ENCODE measurements around the gene CCDC201.

Gene CCDC201

DNA sequence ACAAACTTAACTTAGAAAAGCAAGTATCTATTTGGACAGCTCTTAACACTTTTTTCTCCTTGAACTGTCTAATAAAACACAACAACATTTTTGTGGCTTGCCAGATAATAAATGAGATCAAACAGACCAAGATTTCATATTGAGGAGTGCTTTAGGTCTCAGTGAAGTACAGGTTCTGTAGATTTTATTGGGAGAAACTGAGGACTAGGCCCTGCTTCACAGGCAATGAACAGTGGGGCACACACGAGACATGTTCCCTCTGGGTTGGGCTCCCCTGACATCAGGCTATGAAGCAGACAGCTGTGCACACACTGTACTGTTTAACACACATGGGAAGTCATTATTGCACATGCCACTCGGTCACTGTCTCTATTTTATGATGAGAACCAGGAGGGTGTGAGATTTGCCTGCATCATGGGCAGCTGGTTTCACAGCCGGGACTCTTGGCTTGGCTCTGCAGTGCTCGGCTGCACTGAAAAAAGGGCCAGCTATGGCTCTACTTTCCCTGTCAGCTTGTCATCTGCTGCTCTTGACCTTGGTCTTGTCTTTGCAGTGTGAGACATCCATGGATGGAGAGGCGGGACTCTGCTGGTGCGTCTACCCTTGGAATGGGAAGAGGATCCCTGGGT is 19.6 kb upstream of the CCDC201 start:
- DNase-seq: no peak

DNA sequence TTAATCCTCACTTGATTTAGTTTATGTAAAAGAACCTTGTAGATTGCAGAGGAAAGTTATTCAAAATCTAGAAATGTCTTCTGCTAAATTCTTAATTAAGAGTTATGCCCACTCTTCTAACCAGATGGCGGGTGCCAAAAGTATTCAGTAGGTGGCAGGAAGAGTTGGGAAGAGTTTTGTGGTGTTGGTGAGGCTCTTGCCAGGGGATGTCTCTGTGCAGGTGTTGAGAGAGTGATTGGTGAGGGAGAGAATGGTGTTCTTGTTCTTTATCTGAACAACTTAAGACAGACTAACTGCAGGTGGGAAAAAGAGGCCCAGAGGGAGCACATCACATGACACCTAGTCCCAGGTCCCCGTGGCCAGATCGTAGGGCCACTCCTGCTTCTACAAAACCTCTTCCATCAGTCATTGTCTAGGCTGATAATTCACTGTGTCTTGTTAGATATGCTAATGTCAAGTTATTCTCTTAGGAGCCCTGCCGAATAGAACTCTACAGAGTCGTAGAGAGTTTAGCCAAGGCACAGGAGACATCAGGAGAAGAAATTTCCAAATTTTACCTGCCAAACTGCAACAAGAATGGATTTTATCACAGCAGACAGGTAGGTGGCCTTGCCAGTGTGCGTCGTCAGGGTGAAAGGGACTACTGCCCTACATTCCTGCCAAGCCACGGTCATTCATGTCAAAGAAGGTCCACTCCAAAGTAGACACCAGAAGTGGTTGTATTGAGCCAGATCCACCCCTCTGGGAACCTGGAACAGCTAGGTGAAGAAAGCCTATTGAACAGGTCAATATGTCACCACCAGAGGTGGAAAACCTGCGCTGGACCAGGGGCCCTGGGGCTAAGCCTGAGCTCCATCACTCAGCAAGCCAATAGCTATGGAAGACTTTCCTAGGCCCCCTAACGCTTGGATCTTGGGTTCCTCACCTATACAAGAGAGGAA is 18.9 kb upstream of the CCDC201 start:
- DNase-seq: no peak

DNA sequence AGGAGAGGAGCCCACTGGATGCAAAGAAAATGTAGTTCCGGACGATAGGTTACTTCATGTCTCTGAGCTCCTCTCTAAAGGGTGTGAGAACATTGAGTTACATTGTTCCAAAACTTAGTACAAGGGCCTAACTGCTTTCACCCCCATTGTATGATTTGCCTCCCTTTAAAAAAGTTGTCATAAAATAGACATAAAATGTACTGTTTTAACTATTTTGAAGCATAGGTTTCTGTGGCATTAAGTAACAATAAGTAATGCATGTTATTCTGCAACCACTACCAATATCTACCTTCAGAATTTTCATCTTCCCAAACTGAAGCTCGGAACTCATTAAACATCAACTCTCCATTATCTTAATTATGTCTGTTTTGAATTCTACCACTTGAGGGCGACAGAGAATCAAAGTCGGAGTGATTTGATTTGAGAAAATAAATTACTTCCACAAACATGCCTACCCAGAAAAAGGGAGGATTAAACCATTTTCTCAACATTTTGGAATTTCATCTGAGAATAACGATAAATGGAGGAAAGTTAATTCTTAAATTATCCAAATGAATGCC is 18.1 kb upstream of the CCDC201 start:
- DNase-seq: no peak

DNA sequence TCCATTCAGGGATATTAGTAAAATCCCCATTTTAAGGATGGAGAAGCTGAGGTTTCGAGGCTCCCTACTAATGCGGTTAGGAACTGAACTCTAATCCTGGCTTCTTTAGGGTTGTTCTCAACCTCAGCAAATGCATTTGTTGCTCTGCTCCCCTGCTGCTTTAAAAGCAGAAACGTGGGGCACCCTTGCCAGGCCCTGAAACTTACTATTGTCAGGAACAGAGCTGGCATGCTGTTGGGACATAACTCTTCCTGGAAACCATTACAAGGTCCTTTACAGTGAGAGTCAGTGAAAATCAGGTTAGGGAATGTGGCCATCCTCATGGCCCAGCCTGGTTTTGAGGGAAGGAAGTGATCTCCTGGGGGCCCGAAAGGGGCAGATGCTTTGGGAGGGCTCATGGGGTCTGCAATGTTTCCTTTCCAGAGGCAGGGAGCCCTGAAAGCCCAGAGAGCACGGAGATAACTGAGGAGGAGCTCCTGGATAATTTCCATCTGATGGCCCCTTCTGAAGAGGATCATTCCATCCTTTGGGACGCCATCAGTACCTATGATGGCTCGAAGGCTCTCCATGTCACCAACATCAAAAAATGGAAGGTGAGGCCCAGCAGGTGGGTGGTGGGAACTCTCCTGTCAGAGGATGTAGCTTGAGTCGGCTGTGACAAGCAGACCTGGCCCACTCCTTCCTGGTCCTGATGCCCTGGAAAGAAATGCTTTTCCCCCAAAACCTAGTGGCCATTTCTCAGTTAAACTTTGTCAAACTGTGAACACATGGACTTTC is 17.4 kb upstream of the CCDC201 start:
- DNase-seq: no peak

DNA sequence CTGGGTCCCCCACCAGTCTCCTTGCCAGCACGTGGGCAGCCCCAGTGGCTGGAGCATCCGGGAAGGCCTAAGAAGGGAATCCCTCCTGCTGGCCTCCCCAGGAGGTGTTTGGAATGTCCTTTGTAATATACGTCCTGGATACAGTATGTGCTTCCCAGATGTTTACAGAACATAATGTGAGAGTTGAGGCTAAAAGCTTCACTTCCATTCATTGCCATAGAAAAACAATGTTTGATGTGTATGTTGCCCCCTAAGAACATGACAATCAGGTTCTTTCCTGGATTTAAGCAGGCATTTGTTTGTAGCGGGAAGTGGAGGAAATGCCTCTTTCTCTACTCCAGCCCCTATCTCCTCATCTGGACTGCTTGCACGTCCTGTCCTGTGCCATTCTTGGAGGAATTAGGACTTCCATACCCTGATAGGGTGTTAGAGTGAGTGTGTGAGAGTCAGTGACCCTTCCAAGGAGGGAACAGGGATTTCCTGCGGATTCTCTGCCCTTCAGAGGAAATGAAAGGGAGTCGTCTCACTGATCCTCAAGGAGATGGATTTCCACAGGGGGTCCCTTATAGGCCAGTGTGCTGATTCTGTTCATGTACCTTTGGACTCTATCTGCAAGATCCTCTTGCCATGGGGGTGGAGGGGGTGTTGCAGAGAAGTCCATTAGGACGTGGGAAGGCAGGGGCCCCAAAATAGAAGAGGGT is 16.6 kb upstream of the CCDC201 start:
- DNase-seq: no peak

DNA sequence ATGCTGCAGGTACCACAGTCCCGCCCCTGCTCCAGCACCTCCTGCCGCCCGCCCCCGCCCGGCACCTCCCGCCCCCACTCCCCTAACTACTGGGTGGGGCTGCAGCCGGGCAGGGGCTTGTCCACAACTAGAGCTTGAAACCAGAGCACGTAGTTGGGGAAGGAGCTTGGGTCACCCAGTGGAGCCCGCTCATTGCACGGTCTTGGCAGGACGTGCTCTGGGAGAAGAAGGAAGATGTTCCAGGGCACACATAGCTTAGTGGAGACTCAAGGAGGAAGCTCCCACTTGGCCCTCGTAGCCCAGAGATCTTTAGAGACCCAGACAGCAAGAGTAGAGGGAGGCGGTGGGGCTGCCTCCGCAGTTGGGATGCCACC is 16.1 kb upstream of the CCDC201 start:
- no peak for DNase-seq

DNA sequence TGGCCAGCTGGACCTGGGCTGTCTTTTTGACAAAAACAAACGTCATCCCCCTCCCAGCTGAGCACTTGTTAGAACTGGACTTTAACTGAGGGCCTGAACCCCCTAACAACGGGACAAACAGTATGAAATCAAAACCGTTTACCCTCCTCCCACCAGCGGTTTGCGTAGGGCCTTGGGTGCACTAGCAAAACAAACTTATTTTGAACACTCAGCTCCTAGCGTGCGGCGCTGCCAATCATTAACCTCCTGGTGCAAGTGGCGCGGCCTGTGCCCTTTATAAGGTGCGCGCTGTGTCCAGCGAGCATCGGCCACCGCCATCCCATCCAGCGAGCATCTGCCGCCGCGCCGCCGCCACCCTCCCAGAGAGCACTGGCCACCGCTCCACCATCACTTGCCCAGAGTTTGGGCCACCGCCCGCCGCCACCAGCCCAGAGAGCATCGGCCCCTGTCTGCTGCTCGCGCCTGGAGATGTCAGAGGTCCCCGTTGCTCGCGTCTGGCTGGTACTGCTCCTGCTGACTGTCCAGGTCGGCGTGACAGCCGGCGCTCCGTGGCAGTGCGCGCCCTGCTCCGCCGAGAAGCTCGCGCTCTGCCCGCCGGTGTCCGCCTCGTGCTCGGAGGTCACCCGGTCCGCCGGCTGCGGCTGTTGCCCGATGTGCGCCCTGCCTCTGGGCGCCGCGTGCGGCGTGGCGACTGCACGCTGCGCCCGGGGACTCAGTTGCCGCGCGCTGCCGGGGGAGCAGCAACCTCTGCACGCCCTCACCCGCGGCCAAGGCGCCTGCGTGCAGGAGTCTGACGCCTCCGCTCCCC is 15.5 kb upstream of the CCDC201 start, which contains the start of gene IGFBP1:
TSS of gene IGFBP1 (plus strand) at position 304 of the 808 bp plus-strand sequence. CDS start at position 469, 165 bp downstream.
- no peak for DNase-seq

DNA sequence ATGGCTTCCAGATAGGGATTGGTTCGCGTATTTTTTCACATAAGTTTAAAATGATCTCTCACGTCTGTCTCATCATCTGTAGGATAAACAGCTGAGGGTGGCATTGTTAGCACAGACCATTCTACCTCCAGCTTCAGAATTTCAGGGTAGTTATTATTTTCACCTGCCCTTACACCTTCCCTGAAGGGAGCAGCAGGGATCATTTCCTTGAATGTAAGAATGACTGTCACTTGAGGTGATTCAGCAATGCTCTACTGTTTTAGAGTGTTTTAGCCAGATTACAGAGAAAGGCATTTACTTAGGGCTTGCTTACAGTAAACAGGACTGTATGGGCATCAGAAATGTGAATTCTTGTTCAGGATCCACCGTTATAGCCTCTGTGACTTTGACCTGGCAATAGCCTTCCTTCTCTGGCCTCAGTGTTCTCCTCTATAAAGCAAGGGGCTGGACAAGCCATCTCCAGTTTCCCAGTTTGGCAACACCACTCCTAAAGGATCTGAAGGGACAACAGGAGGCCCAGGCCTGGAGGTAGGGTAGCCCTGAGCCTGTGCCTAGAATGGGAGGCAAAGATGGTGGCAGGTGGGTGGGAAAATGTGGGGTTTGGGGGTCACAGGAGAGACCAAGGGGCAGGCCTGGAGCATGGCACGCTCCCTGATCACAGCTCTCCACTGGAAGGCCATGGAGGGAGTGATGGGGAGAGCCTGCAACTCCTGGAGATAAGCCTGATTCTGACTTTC is 14.2 kb upstream of the CCDC201 start:
- DNase-seq: no peak

DNA sequence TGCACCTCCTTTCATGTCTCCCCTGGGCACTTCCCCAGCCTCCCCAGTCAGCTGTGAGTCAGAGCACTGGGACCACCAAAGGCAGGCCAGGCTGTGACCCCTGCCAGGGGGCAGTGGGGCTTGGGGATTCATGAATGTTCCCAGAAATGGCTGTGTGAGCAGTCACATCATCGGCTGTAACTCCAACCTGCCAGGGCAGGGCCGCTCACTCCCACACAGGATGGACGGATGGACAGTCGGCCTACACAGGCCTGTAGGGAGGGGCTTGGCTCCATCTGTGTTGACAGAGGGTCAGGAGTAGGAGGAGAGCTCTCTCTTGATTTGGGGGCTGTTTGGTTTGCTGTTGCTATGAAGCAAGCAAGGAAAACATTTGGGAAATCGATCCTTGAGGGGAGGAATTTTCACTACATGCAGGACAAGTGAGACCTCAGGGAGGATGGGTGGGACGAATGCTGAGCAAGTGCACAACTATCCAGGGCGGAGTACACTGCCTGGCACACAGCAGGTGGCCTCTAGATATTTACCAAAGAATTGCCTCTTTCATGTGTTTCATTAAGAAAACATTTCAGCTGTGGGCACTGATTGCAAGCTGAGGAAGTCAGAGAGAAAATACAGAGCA is 12.5 kb upstream of the CCDC201 start:
- no peak for DNase-seq

DNA sequence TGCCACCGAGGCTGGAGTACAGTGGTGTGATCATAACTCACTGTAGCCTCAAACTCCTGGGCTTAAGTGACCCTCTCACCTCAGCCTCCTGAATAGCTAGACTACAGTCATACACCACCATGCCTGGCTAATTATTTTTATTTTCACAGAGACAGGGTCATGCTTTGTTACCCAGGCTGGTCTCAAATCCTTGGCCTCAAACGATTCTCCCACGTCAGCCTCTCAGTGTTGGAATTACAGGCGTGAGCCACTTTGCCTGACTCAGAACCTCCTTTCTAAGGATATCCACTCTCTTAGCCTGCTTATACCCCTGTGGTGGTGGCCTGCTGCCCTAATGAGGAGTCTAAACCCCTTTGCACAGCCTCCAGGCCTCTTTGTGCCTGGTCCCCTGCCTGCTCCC is 11.3 kb upstream of the CCDC201 start:
- DNase-seq: no peak

DNA sequence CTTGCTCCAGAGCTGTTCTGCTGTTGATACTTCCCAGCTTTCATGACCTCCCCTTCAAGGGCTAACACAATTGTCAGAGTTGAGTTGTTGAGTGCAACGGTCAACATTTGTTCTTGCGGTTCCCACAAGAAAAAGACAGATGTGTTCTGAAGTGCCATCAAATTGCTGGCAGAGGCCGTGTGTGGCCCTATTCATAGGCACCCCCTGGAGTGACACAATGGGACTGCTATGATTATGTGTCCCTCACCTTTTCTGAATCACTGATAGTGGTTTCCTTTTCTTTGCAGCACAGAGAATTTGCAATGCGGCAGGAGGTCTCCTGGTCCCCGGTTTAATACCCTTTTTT is 9.6 kb upstream of the CCDC201 start:
- no peak for DNase-seq

DNA sequence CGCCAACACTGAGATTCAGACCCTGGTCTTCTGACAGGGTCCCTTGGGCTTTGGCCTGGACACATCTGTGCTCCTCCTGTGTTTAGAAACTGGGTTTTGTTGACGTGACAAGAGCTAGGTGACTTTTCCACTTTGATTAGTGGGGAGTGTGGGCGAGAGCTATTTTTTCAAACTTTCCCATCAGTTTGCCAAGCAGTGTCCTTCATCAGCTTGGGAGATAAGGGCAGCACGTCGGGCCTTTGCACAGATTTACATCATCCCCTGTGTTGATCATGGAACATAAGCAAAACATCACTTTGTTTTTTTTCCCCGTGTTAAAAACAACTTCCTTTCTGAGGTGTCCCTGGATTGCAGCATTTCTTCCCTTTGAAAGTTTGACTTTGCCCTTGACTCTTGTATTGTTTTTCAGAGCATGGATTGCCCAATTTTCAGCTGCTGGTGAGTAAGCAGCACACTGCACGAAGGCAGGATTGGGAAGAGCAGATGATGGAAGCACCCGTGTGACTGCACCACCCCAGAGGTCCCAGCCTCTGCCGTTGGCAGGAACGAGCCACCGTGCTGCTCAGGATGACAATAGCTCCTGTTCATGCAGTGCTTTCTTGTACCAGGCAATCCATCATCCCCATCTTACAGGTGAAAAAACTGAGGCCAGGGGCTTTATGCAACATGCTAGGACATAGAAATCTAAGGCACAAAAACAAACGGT is 9.0 kb upstream of the CCDC201 start:
- no peak for DNase-seq

DNA sequence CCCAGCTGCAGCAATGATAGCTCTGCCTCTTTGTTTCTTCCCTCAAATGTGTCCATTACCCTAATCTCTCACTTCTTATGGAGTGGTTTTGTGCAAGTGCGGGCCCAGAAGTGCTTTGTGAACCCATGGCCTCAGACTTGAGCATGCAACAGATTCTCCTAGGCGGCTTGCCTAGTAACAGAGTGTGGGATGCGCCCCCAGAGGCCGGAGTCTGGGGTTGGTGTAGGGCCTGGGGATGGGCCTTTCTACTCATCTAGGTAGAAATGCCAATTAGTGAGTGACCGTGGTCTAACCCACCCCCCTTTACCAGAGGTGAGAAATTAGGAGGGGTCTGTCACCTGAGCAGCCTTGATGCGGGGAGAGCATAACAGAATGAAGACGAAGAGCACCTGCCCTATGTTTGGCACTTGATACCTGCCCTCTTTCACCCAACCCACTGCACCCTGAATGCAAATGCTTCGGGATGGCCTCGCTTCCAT is 8.4 kb upstream of the CCDC201 start:
- DNase-seq: no peak

DNA sequence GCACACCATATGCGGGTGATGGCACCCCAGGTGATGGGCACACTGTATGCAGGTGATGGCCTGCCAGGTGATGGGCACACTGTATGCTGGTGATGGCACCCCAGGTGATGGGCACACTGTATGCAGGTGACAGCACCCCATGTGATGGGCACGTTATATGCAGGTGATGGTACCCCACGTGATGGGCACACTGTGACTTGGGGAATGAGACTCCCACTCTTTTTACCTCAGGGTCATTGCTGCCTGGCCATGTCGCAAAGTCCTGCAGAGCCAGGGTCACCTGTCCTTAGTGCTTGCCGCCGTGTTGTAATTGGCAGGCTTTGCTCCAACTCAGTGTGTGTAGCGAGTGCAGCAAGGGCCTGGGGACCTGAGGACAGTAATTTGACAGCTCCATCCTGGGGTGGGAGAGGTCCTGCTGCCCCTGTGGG is 7.6 kb upstream of the CCDC201 start:
- DNase-seq: no peak

DNA sequence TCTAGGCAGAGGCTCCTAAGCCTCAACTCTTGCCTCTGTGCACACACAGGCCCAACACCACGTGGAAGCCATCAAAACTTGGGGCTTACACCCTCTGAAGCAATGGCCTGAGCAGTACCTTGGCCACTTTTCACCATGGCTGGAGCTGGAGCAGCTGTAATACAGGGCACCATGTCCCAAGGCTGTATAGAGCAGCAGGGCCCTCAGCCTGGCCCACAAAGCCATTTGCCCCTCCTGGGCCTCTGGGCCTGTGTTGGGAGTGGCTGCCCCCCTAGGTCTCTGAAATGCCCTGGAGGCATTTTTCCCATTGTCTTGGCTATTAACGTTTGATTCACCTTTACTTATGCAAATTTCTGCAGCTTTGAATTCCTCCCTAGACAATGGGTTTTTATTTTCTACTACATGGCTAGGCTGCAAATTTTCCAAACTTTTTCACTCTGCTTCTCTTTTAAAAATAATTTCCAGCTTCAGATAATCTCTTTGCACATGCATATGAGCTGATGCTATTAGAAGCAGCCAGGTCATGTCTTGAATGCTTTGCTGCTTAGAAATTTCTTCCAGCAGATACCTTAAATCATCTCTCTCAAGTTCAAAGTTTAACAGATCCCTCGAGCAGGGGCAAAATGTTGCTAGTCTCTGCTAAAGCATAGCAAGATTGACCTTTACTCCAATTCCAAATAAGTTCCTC is 5.7 kb upstream of the CCDC201 start:
- no peak for DNase-seq

DNA sequence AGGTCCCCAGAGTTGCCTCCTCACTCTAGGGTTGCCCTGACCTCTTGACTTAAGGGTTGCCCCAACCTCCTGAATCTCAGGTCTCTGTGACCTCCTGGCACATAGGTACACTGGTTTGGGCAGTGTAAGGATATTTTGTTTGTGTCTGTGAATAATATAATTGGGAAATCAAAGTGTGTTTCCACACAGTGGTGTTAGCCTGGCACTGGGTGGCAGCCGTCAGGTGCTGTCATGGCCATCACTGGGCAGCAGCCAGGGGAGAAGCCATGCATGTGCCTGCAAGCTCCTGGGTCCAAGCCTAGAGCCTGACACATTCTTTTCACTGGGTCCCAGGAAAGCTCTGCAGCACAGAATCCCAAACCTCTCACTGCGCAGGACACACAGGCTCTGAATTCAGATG is 3.6 kb upstream of the CCDC201 start:
- no peak for DNase-seq

DNA sequence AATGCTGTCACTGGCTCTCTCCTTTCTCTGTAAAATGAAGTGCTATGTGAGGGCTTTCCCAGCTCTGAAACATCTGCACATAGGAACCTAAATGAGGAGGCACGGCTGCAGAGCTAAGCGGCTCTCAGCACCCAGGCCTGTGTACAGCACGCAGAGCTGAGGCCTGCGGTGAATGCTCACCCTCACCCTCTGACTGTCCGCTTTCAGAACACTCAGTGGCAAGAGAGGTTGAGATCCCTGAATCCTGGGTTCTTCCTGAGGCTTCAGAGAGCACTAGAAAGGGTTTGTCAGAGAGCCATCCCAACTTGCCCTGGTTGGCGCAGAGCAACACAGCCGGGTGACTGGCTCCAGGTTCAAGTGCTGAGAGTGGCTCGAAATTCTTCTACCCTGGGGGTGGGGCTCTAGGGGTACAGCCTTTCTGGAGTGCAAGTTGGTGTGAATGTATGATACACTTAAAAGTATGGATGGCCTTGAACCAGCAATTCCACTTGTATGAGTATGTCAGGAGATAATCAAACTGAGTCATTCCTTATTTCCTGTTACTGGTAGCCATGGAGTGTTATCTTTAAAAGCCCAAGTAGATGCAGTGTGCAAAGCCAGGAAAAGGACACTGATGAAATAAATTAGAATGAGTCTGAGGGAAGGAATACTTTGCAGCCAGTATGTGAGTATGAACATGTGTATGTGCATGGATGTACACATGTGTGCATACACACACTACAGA is 1.7 kb upstream of the CCDC201 start:
- no peak for DNase-seq

DNA sequence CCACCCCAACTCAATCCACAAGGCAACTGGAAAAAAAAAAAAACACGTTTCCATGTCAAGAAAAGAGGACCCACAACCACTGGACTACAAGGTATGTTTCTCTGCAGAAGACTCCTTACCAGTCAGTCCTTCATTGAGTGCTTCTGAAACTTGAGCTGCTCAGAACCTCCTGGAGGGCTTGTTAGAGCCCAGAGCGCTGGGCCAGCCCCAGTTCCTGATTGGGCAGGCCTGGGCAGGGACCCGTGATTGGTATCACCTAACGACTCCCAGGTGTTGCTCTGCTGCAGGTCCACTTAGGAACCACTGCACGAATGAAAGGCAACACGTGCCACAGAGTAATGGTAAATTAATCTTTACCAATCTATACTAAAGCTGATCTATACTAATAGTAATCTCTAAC is 473 bp upstream of the CCDC201 start:
- no peak for DNase-seq

All from NCI-H1436 treated with DMSO at 0.1 percent for 48 hours (cell line).